Measurements from ENCODE around the gene DCAF4. TPM values are rescaled to one million over a fixed set of nuclear protein-coding genes. Genes with fewer than 3 reads are reported as not detected.
"Not testable (repeated sequence)": the region's sequence is repeated elsewhere in the genome, so short reads cannot be mapped to it uniquely, and the experiment has no call there.

The DCAF4 gene
- total RNA-seq, 1 donor from 2014 or later: 45.6 TPM

DNA sequence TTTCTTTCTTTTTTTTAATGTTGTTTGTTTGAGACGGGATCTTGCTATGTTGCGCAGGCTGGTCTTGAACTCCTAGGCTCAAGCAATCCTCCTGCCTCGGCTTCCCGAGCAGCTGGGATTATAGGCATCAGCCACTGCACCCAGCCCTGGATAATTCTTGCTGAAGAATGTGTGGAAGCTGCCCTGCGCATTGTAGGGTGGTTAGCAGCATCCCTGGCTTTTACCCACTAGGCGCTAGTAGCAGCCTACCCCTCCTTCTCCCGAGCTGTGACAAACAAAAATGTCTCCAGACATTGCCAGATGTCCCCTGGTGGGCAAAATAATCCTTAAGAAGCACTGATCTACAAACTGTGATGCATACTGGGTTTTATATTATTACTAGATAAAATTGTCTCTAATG, 6.6 kb downstream of the DCAF4 start:
- no peak for DNase-seq (ENCODE audit: low read depth)

DNA sequence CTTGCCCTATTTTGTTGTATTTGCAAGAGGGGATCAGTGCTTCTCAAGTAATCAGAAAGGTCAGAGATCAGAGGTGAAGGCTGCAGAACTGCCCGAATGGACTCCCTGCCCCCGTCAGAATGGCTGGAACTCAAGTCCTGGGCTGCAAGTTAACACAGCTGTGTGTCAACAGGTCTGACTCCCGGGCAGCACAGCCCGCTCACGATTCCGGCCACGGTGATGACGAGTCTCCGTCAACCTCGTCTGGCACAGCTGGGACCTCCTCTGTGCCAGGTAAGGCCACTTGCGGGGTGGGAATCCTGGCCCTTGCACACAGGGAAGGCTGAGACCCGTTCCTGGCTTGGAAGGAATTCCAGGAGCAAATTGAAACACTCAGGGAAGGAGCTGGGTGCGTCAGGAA, 13.4 kb downstream of the DCAF4 start:
- no peak for DNase-seq (ENCODE audit: low read depth)

DNA sequence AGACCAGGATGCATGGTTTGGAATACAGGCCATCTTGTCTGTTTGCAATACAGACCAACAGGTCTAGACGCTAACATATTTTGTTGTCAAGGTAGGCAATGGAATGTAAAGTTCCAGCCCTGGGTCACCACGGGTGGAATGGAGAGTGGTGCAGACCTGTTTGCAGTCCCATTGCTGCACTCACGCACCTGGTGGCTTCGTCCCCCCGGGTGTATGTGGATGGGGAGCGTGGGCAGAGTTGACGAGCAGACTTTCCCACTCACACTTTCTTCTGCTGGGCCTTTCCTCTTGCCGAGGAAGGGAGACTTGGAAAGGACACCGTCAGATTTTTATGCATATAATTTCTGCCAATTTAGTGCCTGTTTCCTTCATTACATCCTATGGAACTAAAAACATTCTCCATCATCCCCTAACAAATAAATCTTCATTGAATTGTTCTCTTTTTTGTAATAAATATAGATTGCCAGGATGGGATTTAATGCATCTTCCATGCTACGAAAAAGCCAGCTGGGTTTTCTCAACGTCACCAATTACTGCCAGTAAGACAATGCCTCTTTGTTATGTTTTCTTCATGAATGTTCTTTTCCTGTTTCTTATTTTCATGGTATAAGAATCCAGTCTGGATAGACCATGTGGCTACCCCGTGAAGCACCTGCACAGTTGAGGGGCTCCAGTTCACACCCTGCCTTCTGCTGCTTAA, 15.2 kb downstream of the DCAF4 start:
- DNase-seq (ENCODE audit: low read depth): no peak

DNA sequence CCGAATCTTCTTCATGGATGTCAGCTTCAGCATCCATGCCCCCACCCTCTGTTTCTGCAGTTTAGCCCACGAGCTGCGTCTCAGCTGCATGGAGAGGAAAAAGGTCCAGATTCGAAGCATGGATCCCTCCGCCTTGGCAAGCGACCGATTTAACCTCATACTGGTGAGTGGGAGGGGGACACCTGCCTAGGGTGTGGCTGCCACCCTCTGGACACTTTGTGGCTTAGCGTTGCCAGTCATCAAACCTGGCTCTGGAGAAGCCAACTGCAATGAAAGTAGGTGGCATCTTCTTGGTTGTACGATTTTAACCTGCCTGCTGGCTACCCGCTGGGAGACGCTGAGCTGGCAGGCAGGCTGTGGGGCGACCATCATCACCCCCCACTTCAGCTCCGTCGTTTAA, 16.7 kb downstream of the DCAF4 start:
- no peak for DNase-seq (ENCODE audit: low read depth)

DNA sequence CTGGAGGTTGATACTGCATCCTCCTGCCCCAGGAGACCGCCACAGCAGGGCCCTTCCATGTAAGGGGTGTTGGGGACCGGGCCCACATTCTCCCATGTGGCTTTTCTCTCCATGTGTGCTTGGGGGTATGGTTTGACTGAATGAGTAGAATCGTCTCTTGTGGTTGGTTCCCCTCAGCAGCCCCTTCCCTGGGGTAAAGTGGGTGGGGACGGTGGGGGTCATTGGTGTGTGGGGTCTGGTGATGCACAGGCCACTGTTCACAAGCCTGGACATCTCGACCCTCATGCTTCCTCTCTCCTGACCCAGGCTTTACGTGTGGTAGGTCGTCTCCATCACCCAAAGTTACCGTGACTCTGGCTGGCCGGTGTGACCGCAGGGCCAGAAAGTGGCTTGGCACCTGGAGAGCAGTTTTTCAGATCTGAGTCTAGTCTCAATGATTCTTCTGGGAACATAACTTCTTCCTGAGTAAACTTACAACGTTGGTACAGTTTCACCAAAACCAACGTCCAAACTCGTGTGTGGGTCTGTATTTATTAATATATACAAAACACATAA, 17.7 kb downstream of the DCAF4 start:
- DNase-seq (ENCODE audit: low read depth): no peak

DNA sequence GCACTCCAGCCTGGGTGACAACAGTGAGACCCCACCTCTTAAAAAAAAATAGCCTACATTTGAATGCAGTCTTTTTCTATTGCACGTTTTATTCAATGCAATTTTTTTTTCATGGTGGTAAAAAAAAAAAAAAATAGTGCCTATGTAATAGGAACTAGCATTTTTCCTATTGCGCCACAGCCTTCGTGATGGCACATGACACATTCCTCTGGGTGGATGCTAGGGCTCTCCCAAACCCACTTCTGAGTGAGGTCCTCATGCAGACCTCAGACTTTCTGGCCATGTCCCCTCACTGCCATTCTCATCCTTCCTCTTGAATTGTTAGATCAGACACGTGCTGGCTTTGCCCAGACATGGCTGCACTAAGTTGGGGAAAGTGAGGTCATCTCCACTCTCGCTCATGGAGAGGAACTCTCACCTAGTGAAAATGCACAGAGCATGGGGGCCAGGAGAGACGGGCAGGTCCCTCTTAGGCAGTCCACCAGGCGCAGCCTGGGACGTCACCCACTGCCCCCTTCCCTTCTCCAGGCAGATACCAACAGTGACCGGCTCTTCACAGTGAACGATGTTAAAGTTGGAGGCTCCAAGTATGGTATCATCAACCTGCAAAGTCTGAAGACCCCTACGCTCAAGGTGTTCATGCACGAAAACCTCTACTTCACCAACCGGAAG, 19.2 kb downstream of the DCAF4 start:
- DNase-seq (ENCODE audit: low read depth): no peak

DNA sequence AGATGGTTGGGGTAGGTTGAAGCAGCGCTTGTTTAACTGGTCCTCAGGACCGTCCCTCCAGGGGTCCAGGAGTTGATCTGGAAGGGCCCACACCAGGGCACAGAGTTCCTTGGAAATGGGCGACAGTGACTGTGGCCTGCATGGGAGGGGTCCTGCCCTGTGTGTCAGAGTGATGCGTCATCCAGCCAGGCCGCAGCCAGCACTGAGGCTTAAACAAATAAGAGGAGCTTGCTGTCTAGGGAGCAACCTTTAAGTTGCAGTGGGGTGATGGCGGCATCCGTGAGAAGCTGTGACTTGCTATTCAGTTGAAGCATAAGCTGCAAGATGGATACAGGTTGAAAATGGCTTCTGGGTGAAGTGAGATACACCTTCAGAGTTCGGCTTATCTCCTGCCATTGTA, 20.2 kb downstream of the DCAF4 start:
- DNase-seq (ENCODE audit: low read depth): no peak

DNA sequence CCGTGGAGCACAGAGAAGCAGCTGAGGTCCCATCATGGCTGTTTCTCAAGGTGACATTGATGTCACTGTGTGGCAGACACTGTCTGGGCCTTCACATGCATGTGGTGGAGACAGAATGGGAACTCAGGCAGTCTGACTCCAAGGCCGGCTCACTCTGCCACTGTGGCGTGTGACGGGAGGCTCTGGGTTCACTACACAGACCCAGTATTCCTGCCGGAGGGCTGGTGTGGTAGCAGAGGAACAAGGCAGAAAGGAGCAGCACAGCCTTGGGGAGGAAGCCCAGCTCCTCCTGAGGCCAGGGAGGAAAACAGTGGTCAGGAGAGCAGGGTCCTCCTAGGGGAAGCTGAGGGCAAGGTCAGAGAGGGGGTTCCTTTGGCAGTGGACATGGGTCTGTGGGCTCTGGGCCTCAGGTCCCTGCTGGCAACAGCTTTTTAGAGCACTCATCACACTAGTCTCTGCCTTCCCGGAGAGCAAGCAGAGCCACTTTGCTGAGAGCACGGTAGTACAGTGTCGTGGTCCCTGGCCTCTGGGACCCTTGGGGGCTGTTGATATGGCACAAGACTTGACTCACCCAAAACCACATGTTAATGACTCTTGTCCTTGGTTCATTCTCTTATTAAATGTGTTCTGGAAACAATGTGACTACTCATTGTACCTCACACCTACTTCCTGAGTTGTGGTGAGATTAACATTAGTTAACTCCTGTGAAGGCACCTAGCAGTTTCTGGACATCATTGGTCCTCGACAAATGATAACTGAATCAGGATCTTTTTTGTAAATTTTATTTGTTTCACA, 21.3 kb downstream of the DCAF4 start:
- DNase-seq (ENCODE audit: low read depth): peak; percentile 69

DNA sequence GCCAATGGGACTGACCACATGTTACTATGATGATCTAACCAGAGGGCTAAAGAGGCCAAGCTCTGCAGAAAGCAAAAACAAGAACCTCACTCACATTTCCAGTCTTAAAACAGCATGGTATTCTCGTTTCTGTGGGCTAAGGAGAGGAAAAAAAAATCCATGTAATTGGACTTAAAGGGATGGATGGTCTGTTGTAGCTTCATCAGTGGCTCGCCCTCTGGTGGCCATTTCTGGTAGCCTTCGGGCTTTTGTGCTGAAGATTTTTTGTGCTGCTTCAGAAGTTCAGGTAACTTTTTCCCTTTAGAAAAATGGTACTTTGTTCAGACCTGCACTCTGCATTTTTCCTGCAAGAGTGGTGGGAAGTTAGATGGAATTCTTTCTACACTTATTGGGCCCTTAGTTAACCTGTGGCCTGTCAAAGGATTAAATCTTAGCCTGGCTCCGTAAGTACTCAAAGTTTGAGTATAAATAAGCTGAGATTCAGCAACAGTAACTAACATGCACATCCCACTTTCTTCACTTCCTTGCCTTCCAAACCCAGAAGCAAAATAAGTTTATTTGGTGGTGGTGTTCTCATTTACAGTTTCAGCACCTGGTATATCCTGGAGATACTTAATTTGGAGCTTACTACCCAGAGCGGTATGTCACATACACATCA, 22.3 kb downstream of the DCAF4 start:
- peak; percentile 65 for DNase-seq (ENCODE audit: low read depth)

DNA sequence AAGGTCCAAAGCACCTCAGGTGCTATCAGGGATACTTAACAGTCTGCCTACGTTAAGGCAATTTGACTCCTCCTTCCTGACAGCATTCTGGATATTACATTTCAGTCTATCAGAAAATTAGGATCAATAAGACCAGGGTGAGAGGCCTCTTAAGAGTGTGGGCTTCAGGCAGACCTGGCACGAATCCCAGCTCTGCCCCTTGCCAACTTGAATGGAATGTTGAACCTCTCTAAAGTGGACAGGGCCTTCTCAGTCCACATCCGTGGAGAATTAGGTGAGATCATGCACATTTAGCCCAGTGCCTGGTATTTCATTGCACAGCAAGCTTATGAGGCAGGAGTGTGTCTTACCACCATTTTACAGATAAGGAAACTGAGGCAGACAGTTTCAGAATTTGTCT, 25.9 kb downstream of the DCAF4 start:
- DNase-seq (ENCODE audit: low read depth): no peak

DNA sequence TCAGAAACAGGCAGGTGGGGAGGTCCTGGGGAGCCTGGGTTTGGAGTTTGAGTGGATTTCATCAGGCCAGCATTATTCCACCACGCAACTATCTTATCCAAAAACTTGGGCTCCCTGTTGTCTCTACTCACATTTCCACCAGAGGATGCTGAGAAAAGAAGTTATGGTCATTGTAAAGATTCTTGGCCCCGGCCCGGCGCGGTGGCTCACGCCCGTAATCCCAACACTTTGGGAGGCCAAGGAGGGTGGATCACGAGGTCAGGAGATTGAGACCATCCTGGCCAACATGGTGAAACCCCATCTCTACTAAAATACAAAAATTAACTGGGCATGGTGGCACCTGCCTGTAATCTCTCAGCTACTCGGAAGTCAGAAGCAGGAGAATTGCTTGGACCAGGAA, 30.5 kb downstream of the DCAF4 start:
- DNase-seq (ENCODE audit: low read depth): not testable (repeated sequence)

DNA sequence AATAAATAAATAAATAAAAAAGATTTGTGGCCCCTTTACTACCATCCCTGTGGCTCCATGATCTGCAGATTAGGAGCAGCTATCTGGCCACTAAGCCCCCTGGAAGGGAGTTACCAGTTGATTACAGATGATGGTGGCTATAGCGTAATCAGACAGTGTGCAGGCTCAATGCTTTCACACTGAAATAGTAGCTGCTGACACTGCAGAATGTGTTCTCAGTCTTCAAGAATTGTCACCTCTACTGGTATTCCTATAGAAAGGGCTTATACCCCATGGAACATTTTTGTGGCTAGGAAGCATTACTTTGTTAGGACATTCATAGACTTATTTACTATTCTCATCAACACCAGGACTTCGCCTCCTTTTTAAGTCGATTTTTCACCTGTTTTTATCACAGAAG, 30.9 kb downstream of the DCAF4 start:
- DNase-seq (ENCODE audit: low read depth): no peak

DNA sequence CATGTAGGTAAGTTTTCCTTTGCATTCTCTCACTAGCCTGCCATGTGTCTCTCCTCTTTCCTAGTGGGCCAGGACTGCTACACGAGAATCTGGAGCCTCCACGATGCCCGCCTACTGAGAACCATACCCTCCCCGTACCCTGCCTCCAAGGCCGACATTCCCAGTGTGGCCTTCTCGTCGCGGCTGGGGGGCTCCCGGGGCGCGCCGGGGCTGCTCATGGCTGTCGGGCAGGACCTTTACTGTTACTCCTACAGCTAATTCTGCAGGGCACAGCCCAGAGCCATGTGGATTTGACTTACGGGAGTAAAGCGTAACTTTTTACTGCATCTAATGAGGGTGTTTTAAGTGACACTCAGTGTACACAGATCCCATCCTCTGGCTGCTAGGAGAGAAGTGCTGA, 32.3 kb downstream of the DCAF4 start:
- no peak for DNase-seq (ENCODE audit: low read depth)

DNA sequence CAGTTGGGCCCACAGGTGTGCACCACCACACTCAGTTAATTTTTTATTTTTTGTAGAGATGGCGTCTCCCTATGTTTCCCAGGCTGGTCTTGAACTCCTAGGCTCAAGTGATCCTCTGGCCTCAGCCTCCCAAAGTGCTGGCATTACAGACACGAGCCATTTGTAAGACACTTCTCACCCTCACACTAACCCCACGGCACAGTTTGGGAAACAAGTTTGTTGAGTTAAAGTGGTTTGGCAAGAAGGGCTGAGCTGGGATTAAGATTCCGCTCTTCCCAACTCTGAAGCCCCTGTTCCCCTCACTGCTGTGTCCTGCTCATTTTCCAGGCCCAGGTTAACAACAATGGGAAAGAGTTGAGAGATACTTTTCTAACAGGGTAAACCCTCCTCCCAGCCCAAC, 34.8 kb downstream of the DCAF4 start:
- DNase-seq (ENCODE audit: low read depth): not testable (repeated sequence)

DNA sequence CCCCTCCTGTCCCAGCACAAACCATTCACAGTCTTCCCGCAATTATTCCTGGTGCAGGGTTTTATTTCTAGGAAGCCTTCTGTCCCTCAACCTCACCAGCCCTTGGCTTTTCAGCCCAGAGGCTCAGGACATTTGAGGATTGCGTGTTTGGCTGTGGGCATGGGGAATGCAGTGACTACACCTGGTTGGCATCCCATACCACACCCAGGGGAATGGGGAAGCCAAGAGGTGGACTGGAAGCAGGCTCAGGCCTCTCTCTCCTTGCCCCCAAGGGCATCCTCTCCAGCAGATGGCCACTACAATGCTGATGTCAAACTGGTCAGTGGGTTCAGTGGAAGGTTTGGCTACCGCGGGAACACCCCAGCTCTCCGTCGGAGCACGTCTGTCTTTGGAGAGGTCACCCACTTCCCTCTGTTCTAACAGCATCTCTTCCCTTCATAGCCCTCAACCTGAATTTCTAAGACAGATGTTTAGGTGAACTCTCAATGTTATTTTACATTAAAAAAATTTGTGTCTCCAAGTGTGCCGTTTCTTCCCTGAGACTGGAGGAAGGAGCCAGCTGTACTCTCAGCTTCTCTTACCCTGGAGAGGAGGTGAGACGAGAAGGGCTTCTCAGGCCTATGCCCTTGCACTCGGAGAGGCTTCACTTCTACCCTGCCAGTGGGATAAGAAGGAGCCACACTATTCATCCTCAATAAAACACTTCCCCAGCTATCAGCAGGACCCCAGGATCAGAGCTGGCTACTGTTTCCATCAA, 35.5 kb downstream of the DCAF4 start:
- DNase-seq (ENCODE audit: low read depth): peak; percentile 81

DNA sequence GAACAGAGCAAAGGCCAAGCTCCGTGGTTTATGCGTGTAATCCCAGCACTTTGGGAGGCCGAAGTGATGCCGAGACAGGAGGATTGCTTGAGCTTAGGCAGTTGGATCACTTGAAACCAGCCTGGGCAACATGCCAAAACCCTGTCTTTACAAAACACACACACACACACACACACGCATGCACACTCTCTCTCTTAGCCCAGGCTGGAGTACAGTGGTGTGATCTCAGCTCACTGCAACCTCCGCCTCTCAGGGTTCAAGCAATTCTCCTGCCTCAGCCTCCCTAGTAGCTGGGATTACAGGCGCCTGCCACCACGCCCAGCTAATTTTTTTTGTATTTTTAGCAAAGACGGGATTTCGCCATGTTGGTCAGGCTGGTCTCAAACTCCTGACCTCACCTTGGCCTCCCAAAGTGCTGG, 36.1 kb downstream of the DCAF4 start:
- peak; percentile 16 for DNase-seq (ENCODE audit: low read depth)

DNA sequence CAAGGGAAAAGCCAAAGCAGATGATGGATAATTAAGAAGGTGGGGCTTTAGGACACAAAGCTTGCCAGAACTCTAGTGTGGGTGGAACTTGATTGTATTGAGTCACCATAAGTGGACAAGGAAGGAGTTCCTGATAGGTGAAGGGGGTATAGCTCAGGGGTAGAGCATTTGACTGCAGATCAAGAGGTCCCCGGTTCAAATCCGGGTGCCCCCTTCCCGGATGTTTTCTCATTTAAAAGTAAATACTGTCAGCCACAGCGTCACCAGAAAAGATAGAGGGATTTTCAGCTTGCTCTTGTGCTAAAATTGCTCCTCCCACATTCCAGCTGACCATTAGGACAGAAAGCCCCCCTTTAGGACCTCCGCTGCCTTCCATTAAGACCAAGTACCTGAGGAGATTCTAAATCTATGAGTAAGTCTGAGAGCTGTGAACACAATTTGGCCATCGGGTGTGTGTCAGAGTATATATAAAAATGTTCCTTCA, 36.6 kb downstream of the DCAF4 start:
- peak; percentile 60 for DNase-seq (ENCODE audit: low read depth)

DNA sequence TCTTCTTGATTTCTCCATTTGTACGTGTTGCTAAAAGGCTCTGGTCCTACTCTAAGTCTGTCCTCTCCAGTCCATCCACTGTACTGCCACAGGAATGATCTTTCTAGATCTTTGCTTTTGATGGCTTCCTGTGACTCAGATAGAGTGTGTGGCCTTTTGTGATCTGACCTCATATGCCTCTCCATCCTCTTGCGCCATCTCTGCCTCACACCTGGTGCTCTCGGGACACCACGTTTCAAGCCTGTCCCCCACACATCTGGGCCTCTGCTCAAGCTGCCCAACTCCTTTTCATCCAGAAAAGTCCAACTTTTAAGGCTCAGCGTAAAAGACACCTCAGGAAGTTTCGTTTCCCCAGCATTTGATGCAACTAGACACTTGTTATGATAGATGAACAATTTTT, 39.0 kb downstream of the DCAF4 start:
- peak; percentile 42 for DNase-seq (ENCODE audit: low read depth)

DNA sequence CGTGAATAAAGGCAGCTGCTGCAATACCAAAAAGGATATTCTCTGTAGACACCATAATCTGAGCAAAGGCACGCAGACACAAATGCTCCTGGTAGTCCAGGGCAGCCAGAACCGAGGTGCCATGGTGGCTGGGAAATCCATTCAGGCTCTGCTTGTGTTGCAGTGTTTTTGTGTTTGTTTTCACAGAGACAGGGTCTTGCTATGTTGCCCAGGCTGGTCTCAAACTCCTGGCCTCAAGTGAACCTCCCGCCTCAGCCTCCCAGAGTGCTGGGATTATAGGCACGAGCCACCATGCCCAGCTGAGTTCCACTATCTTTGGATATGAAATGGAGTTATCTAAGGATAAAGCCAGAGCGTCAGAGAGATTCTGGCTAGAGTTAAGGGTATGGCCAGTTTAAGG, 39.8 kb downstream of the DCAF4 start:
- DNase-seq (ENCODE audit: low read depth): no peak

DNA sequence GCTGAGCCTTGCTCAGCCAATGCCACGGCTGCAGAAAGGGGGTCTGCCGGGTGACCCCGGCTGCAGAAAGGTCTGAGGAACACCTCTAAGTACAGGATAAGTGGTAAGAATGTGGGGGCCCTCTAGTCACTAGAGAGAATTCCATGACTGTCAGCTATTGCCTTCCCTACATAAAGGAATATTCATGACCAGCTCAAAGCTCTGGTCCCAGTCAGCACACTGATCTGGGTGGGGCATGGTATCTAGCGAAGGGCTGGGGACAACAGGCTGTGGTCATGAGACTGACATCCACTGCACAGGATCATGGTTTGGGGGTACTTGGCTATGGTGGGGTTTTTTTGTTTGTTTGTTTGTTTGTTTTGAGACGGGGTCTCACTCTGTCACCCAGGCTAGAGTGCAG, 42.1 kb downstream of the DCAF4 start:
- no peak for DNase-seq (ENCODE audit: low read depth)

DNA sequence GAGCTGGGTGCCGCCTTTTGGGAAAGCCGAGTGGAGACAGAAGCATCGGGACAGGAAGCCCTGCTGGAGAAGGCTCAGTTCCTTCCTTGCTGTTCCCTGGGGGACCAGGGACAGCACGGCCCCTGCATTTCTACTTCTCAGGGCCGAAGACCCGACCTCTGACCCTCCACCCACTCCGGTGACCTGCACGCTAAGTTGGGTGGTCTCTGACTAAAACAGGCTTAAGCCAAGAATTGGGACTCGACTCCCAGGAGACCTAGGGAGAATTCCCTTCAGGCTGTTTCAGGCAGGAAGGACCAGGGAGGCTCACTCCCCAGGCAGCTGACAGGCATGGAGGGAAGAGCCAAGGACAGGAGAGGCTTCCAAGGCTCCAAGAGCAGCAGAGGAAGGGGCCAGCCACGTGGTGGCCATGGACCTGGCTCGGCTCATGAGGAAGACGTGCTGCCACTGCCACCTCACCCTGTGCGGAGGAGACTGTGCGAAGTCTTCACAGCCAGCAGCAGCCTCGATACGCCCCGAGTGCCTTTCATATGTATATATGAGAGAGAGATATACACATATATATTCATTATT, 43.9 kb downstream of the DCAF4 start:
- no peak for DNase-seq (ENCODE audit: low read depth)
